GM12878 (cell line): ENCODE results near the gene MACROD2. TPM values are rescaled to one million over a fixed set of nuclear protein-coding genes. Genes with fewer than 3 reads are reported as not detected.

Source experiments
- ATAC-seq: fragments of 200-7000 bp; cut with Tn5 transposase; 3 replicates; pipeline ENCODE4 v1.9.1; 2020; ENCODE audit warnings: mild to moderate bottlenecking, moderate library complexity
- BruUV-seq: library from RNA; stranded (reverse); fragments of 400-500 nt; replicated peaks from 2 replicates; lab custom pipeline; 2021; lab: Mats Ljungman, UMichigan
- CTCF ChIA-PET: fragments of 300-600 bp; sonication (Branson Sonifier 250); formaldehyde crosslinking; extraction: SDS; loops from one replicate; lab custom pipeline; 2021; ENCODE audit warnings: inconsistent platforms; lab: Yijun Ruan, JAX
- POLR2A ChIA-PET: fragments of 350-600 bp; formaldehyde crosslinking; extraction: SDS; loops from one replicate; lab custom pipeline; 2021; ENCODE audit warnings: inconsistent platforms; lab: Charles Lee
- RAD21 ChIA-PET: fragments of 300-600 bp; sonication (Branson Sonifier 250); formaldehyde crosslinking; loops from one replicate; lab custom pipeline; 2023; ENCODE audit warnings: antibody characterized with exemption; ENCODE audit not compliant: unreplicated experiment; lab: Charles Lee
- SMC1A ChIA-PET: fragments of 300-600 bp; sonication (Branson Sonifier 250); formaldehyde crosslinking; loops from one replicate; lab custom pipeline; 2023; ENCODE audit not compliant: unreplicated experiment, uncharacterized antibody; lab: Charles Lee
- DNase-seq: peaks from one replicate; pipeline ENCODE4 v3.0.0-alpha.2; 2011; ENCODE audit warnings: low read depth, low spot score
- FAIRE-seq: peaks from 3 replicates; lab custom pipeline; 2011; peaks lifted over from hg19 to GRCh38; lab: Jason Lieb, UNC
- H2AFZ ChIP-seq: 2 replicates; pipeline ENCODE4 v1.6.0; 2011; ENCODE audit warnings: low read depth, low read length, control low read depth; ENCODE audit not compliant: control insufficient read depth
- H3K27ac ChIP-seq: 2 replicates; pipeline ENCODE4 v1.5.1; 2011; ENCODE audit warnings: control low read depth; ENCODE audit not compliant: control insufficient read depth, insufficient read depth
- H3K27me3 ChIP-seq, 2 experiments: replicated peaks in 1 of 2; 2 replicates each; pipeline versions ENCODE4 v1.6.0 to v1.6.1; 2011; ENCODE audit warnings: low read length in 1 of 2; ENCODE audit not compliant: control insufficient read depth in 2 of 2, insufficient read depth in 2 of 2
- H3K36me3 ChIP-seq, 2 experiments: 2 replicates each; pipeline ENCODE4 v1.5.1; 2011; ENCODE audit warnings: low read length in 1 of 2; ENCODE audit not compliant: control insufficient read depth in 2 of 2, insufficient read depth in 2 of 2
- H3K4me1 ChIP-seq: 2 replicates; pipeline ENCODE4 v1.6.1; 2011; ENCODE audit warnings: mild to moderate bottlenecking, low read length, moderate library complexity, mixed read lengths; ENCODE audit not compliant: control insufficient read depth, insufficient read depth
- H3K4me2 ChIP-seq: 2 replicates; pipeline ENCODE4 v1.6.0; 2011; ENCODE audit warnings: control low read depth; ENCODE audit not compliant: control insufficient read depth, insufficient read depth
- H3K4me3 ChIP-seq: fragments of 200-600 bp; sonication (generic); 2 replicates; pipeline ENCODE4 v1.5.1; 2016
- H3K79me2 ChIP-seq: 2 replicates; pipeline ENCODE4 v1.6.0; 2011; ENCODE audit warnings: low read length; ENCODE audit not compliant: control insufficient read depth, insufficient read depth
- H3K9ac ChIP-seq: 2 replicates; pipeline ENCODE4 v1.8.0; 2011; ENCODE audit warnings: low read length, control low read depth, mixed read lengths; ENCODE audit not compliant: control insufficient read depth, insufficient read depth
- H3K9me3 ChIP-seq: replicated peaks from 3 replicates; pipeline ENCODE4 v1.5.1; 2011; ENCODE audit warnings: mild to moderate bottlenecking, low read length; ENCODE audit not compliant: control insufficient read depth, insufficient read depth
- H4K20me1 ChIP-seq: 2 replicates; pipeline ENCODE4 v1.6.0; 2011; ENCODE audit not compliant: control insufficient read depth, insufficient read depth
- ASH2L ChIP-seq: fragments of 300-600, 200-600 bp; sonication (generic); IDR thresholded peaks from 2 replicates; pipeline ENCODE4 v1.6.1; 2017; ENCODE audit warnings: low read depth, mild to moderate bottlenecking, borderline replicate concordance
- ATF2 ChIP-seq: IDR thresholded peaks from 2 replicates; pipeline ENCODE4 v1.6.1; 2012; ENCODE audit warnings: low read length, inconsistent platforms
- CBFB ChIP-seq: IDR thresholded peaks from 2 replicates; pipeline ENCODE4 v1.6.1; 2016; ENCODE audit warnings: antibody characterized with exemption, low read depth
- CREB1 ChIP-seq: IDR thresholded peaks from 2 replicates; pipeline ENCODE4 v1.6.1; 2012; ENCODE audit warnings: low read depth, mild to moderate bottlenecking, inconsistent platforms
- ESRRA ChIP-seq: IDR thresholded peaks from 2 replicates; pipeline ENCODE4 v1.6.1; 2012; ENCODE audit warnings: mild to moderate bottlenecking, low read length, improper control_type of control experiment
- EZH2 ChIP-seq: IDR thresholded peaks from 2 replicates; pipeline ENCODE4 v1.6.1; 2012; ENCODE audit warnings: low read depth, mild to moderate bottlenecking, control low read depth, inconsistent platforms, low read length, borderline replicate concordance; ENCODE audit not compliant: control insufficient read depth
- HDAC2 ChIP-seq: fragments of 200-600 bp; sonication (generic); IDR thresholded peaks from 2 replicates; pipeline ENCODE4 v1.6.1; 2017
- HDAC6 ChIP-seq: fragments of 200-600 bp; sonication (generic); IDR thresholded peaks from one replicate; pipeline ENCODE4 v1.8.0; 2017; ENCODE audit warnings: antibody characterized with exemption; ENCODE audit not compliant: unreplicated experiment
- IRF3 ChIP-seq: fragments of 450-650 bp; IDR thresholded peaks from 2 replicates; pipeline ENCODE4 v1.6.1; 2014; ENCODE audit warnings: mild to moderate bottlenecking
- MTA2 ChIP-seq: fragments of 450-650 bp; IDR thresholded peaks from 2 replicates; pipeline ENCODE4 v1.6.1; 2016; ENCODE audit warnings: low read depth, mild to moderate bottlenecking, moderate library complexity
- MTA3 ChIP-seq: IDR thresholded peaks from 2 replicates; pipeline ENCODE4 v1.6.1; 2012; ENCODE audit warnings: low read length, inconsistent platforms, borderline replicate concordance
- PKNOX1 ChIP-seq: fragments of 450-650 bp; IDR thresholded peaks from 2 replicates; pipeline ENCODE4 v1.6.1; 2016; ENCODE audit warnings: mild to moderate bottlenecking
- SUPT20H ChIP-seq: IDR thresholded peaks from 2 replicates; pipeline ENCODE4 v1.6.1; 2011; ENCODE audit warnings: low read depth, mild to moderate bottlenecking, low read length, moderate library complexity, borderline replicate concordance; ENCODE audit not compliant: control insufficient read depth
- YY1 ChIP-seq: IDR thresholded peaks from 2 replicates; pipeline ENCODE4 v1.6.1; 2011; ENCODE audit warnings: low read depth, mild to moderate bottlenecking, low read length
- ZNF687 ChIP-seq: fragments of 450-650 bp; IDR thresholded peaks from 2 replicates; pipeline ENCODE4 v1.6.1; 2017; ENCODE audit warnings: mild to moderate bottlenecking, moderate library complexity
- WGBS: methylation state at CpG from one replicate; pipeline ENCODE4 v1.1.6; 2016; ENCODE audit warnings: low lambda C conversion rate; ENCODE audit not compliant: insufficient replicate concordance, insufficient coverage; ENCODE audit errors: missing lambda C conversion rate; 5-methylcytosine and 5-hydroxymethylcytosine counted together
- in situ Hi-C: fragments of 300-500 bp; cut with MboI; formaldehyde crosslinking; loops from 9 replicates; pipeline ENCODE4 v1.14.3; 2018; ENCODE audit warnings: mixed read lengths
- intact Hi-C: fragments of 100-400 bp; cut with micrococcal nuclease; formaldehyde crosslinking; loops from one replicate; pipeline ENCODE4 v1.14.2; 2022; ENCODE audit not compliant: unreplicated experiment
- polyA plus RNA-seq, 11 experiments: library from polyadenylated mRNA; depleted of rRNA in 4 of 11; unstranded in 6 of 11; stranded (reverse) in 5 of 11; fragments of >200 nt; fragmentation: Nextera tagmentation in 4 of 11; fragmentation: Illumina TruSeq in 1 of 11; extraction: Ambion mirVana in 4 of 11; extraction: Trizol in 1 of 11; gene quantifications; 1 replicate in 1 of 11; 2 replicates in 10 of 11; pipeline versions ENCODE4 v1.2.1 to v1.2.3, GENCODE V29; 2011 to 2016; ENCODE audit warnings: inconsistent platforms in 2 of 11, missing spikeins in 2 of 11, low read depth in 1 of 11
- total RNA-seq, 4 experiments: library from RNA; depleted of rRNA in 3 of 4; stranded (reverse); fragments of >200 nt in 3 of 4; fragmentation: Illumina TruSeq in 1 of 4; extraction: Trizol in 1 of 4; gene quantifications; 2 replicates each; pipeline versions ENCODE4 v1.2.1 to v1.2.3, GENCODE V29; 2013 to 2021

MACROD2 gene
- total and polyA plus RNA-seq, 10 of the 15 experiments (the other 5 are each of a cell fraction or from before 2014, with no cell fraction given): 1.1 to 21.5 (median 2.2) TPM

GRCh38 chr20:16061351-16061750 lies 2066.0 kb downstream of the MACROD2 start:
- in situ Hi-C loops (no loop called here), intact Hi-C loops (no loop called here)
- H3K9ac ChIP-seq: no peak overlapping the region
- FAIRE-seq (no peak), DNase-seq (no peak), ATAC-seq (no peak)
- no peaks in the 10 kb centered on the region for H3K36me3 ChIP-seq
- H3K27ac ChIP-seq: no peak overlapping the region
- H3K4me2 ChIP-seq: no peak overlapping the region
- POLR2A ChIA-PET: no interaction called here
- WGBS: 27% methylated on average over 7 of the region's 7 CpGs
- no peaks in the 10 kb centered on the region for H3K27me3 ChIP-seq
- SMC1A ChIA-PET: no interaction called here
- H3K79me2 ChIP-seq: no peaks in the 10 kb centered on the region
- CTCF ChIA-PET: interaction anchor here (0.9 kb wide), 1 partner anchor 11 kb away, joined by 3 read pairs; no protein-coding TSS in a partner anchor
- H3K4me1 ChIP-seq: no peaks in the 10 kb centered on the region
- BruUV-seq: no TSS peak
- H3K4me3 ChIP-seq: no peak overlapping the region
- RAD21 ChIA-PET: no interaction called here
- H4K20me1 ChIP-seq: no peaks in the 10 kb centered on the region
- no peaks in the 10 kb centered on the region; the same call in 2 of the 3 replicates for H3K9me3 ChIP-seq
- no peak overlapping the region for H2AFZ ChIP-seq
- no peak for TF ChIP-seq ZNF687
- no peak for TF ChIP-seq PKNOX1
- TF ChIP-seq MTA3: no peak
- no peak for TF ChIP-seq EZH2
- TF ChIP-seq CBFB: no peak
- no peak for TF ChIP-seq HDAC6
- no peak for TF ChIP-seq HDAC2
- no peak for TF ChIP-seq YY1
- no peak for TF ChIP-seq MTA2
- no peak for TF ChIP-seq SUPT20H
- TF ChIP-seq CREB1: no peak
- TF ChIP-seq ASH2L: no peak
- TF ChIP-seq ATF2: no peak
- no peak for TF ChIP-seq IRF3
- TF ChIP-seq ESRRA: no peak
